NK-92 (cell line): ENCODE results near the gene LIN9.
"Not testable (repeated sequence)": the region's sequence is repeated elsewhere in the genome, so short reads cannot be mapped to it uniquely, and the experiment has no call there.

Experiments used
- DNase-seq: peaks from one replicate; lab custom pipeline; 2025; ENCODE audit not compliant: unreplicated experiment; lab: John Stamatoyannopoulos, UW

LIN9 gene

DNA sequence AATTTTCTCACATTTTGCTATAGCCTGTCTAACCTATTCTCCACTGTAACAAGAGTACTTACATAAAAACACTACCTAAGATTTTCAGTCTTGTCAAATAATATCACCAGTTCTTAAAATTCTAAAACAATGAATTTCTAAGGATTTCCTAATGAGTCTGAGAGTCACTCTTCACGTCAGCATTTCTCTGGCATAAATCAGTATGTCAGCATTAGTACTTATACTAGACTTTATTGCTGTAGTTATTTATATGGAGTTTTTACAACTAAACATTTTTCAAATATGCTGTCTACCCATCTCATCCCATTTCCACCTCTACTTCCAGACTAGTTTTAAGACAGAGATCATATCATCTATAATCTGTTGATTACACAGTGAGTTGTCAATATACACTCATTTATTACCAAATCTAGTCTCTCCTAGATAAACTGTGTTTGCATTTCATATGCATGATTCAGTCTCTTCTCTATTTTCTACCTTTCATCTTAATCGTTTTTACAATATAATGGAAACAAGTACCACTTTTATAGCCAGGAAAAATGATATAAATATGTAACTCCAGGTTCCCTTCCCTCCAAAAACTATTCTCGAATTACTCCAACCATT, 32.8 kb downstream of the LIN9 start:
- DNase-seq, result no peak

- no peak for DNase-seq
Measured at GRCh38 chr1:226274138-226274537, 34.8 kb downstream of the LIN9 start.

DNA sequence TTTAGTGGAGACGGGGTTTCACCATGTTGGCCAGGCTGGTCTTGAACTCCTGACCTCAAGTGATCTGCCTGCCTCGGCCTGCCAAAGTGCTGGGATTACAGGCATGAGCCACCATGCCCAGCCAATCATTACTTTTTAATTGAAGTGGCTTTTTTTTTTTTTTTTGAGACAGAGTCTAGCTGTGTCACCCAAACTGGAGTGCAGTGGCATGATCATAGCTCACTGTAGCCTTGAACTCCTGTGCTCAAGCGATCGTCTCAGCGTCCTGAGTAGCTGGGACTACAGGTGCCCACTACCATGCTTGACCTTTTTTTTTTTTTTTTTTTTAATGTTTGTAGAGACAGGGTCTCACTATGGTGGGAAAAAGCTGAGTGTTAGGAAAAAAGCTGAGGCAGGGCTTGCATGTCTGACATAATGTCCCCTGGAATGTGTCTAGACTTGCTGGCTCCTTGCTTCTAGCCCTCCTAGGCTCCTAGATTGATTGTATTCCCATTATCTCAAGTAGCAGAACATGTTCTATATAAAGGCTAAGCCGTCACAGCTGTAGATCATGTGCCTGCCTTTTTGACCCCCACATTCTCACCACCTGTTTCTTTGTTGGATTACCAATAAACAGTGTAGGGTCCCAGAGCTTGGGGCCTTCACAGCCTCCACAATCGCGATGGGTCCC, 36.6 kb downstream of the LIN9 start:
- DNase-seq, result not testable (repeated sequence)

- DNase-seq, result no peak
Measured at GRCh38 chr1:226268421-226269124, 40.4 kb downstream of the LIN9 start.

- no peak for DNase-seq
Measured at GRCh38 chr1:226261818-226262217, 47.1 kb downstream of the LIN9 start.

DNA sequence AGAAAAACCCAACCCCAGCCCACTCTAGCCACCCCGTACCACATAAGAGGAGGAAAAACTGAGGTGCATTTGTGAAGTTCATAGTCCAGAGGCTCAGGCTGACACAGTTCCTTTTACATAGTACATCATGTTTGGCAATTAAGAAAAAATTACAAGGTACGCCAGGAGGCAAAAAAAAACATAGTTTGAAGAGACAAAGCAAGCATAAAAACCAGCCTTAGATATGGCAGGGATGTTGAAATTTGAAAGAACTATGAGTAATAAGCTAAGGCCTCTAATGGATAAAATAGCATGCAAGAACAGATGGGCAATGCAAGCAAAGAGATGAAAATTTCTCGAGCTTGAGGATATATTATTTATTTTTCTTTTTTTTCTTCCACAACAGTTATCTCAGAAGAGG, 53.6 kb downstream of the LIN9 start:
- DNase-seq, result no peak

DNA sequence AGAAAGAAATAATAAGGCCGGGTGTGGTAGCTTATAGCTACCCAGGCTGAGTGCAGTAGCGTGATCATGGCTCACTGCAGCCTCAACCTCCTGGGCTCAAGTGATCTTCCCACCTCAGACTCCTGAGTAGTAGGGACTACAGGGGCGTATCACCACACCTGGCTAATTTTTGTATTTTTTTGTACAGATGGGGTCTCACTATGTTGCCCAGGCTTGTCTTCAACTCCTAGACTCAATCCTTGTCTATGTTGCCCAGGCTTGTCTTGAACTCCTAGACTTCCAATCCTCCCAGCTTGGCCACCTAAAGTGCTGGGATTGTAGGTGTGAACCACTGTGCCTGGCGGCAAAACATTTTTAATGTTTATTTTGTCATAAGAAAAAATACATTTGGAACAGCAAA, 55.0 kb downstream of the LIN9 start:
- no peak for DNase-seq

DNA sequence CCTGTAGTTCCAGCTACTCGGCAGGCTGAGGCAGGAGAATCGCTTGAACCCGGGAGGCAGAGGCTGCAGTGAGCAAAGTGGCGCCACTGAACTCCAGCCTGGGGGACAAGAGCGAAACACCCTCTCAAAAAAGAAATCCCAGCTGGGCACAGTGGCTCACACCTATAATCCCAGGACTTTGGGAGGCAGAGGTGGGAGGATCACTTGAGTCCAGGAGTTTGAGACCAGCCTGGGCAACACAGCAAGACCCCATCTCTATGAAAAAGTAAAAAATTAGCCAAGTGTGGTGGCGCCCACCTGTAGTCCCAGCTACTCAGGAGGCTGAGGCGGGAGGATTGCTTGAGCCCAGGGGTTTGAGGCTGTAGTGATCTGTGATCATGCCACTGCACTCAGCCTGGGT, 56.1 kb downstream of the LIN9 start:
- DNase-seq, result not testable (repeated sequence)

- no peak for DNase-seq
Measured at GRCh38 chr1:226250511-226250910, 58.5 kb downstream of the LIN9 start.

- no peak for DNase-seq
Measured at GRCh38 chr1:226248796-226249195, 60.2 kb downstream of the LIN9 start.

DNA sequence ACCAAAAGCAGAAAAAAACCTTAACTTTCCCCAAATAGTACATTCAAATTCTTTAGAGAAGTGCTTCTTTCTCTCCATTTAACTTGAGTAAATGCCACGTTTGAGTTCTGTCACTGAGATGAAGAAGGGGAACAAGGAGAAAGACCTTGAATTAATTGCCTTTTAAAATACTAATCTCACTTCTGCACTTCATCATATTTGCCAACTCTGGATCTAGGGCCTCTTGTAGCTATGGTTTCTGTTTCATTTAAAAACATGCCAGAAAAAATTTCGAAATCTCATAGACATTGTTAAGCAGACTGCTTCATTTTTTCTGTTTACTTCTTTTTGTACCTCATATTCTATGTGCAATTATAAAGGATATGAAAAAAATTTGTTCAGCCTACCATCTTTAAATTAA, 60.9 kb downstream of the LIN9 start:
- no peak for DNase-seq

GRCh38 chr1:226239421-226239820, 69.5 kb downstream of the LIN9 start:
- DNase-seq, result no peak

- no peak for DNase-seq
Measured at GRCh38 chr1:226236826-226237225, 72.1 kb downstream of the LIN9 start.

- no peak for DNase-seq
Measured at GRCh38 chr1:226233806-226234205, 75.2 kb downstream of the LIN9 start.

GRCh38 chr1:226233293-226233692, 75.7 kb downstream of the LIN9 start:
- DNase-seq, result no peak

DNA sequence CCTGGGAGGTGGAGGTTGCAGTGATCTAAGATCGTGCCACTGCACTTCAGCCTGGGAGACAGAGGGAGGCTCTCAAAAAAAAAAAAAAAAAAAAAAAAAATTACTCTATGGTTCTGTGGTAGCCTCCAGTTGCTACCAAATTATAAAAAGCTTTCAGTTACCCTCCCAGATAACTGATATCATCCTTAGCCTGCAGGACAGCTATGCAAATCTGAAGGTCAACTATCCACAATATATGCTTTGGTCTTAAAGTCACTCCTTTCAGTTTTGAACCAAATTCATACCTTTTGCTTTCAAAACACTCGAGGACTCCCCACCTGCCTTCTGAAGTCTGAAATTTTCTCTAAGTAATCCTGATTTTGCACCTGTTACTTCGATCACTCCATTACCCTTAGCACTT, 82.4 kb downstream of the LIN9 start:
- DNase-seq, result no peak

DNA sequence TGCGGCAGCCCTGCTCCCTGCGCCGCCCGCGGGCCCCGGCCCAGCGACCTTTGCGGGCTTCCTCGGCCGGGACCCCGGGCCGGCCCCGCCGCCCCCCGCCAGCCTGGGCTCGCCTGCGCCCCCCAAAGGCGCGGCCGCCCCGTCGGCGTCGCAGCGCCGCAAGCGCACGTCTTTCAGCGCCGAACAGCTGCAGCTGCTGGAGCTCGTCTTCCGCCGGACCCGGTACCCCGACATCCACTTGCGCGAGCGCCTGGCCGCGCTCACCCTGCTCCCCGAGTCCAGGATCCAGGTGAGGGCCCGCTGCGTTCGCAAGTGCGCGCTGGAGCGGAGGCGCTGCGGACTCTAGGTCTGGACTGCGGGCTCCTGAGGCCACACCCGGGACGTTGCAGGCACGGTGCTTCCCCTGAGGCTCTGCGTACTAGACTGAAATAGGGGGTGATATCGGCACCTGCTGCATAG, 85.1 kb downstream of the LIN9 start:
- DNase-seq, result no peak

GRCh38 chr1:226223157-226223785, 85.7 kb downstream of the LIN9 start, which contains the start of gene MIXL1:
MIXL1 (plus strand) TSS chr1:226223664; CDS start chr1:226223682, 18 bp downstream.
- DNase-seq, result no peak

GRCh38 chr1:226222686-226223085, 86.3 kb downstream of the LIN9 start:
- DNase-seq, result no peak

DNA sequence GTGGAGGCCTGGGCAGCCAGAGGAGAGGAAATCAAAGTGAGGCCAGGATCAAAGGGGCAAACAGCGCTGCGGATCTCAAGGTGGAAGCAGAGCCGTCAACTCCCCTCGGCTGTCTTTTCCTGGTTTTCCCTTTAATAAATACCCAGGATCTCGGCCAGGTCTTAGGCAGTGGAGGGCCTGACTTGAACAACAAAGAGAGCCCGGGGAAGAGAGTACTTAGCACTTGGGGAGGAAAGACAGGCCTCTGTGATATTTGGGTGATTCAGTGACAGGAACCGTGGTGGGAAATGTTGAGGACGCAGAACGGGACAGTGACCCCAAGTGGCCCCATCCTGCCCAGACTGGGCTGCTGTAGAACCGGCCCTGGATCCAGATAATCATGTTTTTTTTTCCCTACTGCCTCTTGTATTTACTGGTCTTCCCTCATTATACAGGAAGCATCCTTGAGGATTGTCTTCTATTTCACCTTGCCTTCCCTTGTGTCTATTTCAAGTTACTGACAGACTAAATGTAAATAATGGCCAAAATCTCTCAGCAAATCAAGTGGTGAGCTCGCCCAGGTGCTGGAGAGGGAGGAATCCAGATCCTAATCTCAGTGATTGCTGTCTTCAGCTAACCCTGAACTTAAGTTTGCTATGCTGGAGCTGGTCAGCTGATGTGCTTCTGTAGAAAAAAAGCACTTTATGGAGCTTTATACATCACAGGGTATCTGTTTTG, 88.3 kb downstream of the LIN9 start:
- no peak for DNase-seq

GRCh38 chr1:226217273-226217672, 91.7 kb downstream of the LIN9 start:
- no peak for DNase-seq
